PC-3 (cell line): ENCODE data around the gene GALNT10.

Experiments used
- CTCF ChIP-seq: fragments of 300-600 bp; sonication (generic); conservative IDR thresholded peaks from 2 replicates; pipeline ENCODE4 v1.5.1; 2017; ENCODE audit warnings: antibody characterized with exemption, low read depth, mild to moderate bottlenecking, low read length
- EZH2 ChIP-seq: fragments of 300-600 bp; sonication (generic); IDR thresholded peaks from one replicate; pipeline ENCODE4 v1.6.1; 2017; ENCODE audit warnings: antibody characterized with exemption, mild to moderate bottlenecking, low read length; ENCODE audit not compliant: unreplicated experiment

- TF ChIP-seq EZH2 (no peak), CTCF (no peak)
These were observed 32.2 kb upstream of the GALNT10 start for GRCh38 chr5:154158379-154158737.
